Ascending aorta (tissue), 2 donors: ENCODE data around the gene IL24. TPM values are rescaled to one million over a fixed set of nuclear protein-coding genes. Genes with fewer than 3 reads are reported as not detected.
"Not testable (repeated sequence)": the region's sequence is repeated elsewhere in the genome, so short reads cannot be mapped to it uniquely, and the experiment has no call there.

Source experiments
- DNase-seq, 2 donors: peaks; one replicate each; pipeline ENCODE4 v3.0.0-alpha.2; 2019; ENCODE audit warnings: low spot score in 2 of 2
- H3K27ac ChIP-seq, 2 donors: fragments of 200-600 bp; sonication (generic); one replicate each; pipeline ENCODE4 v1.5.1; 2016 to 2017; ENCODE audit warnings: mild to moderate bottlenecking in 1 of 2
- H3K27me3 ChIP-seq: fragments of 200-600 bp; sonication (generic); one replicate; pipeline ENCODE4 v1.5.1; 2017
- H3K36me3 ChIP-seq, 2 donors: fragments of 200-600 bp; sonication (generic); one replicate each; pipeline ENCODE4 v1.5.1; 2016
- H3K4me1 ChIP-seq, 2 donors: fragments of 200-600 bp; sonication (generic); one replicate each; pipeline ENCODE4 v1.5.1; 2016 to 2017; ENCODE audit warnings: mild to moderate bottlenecking in 1 of 2
- H3K4me3 ChIP-seq, 2 donors: fragments of 200-600 bp; sonication (generic); one replicate each; pipeline ENCODE4 v1.5.1; 2016 to 2017; ENCODE audit warnings: mild to moderate bottlenecking in 1 of 2
- H3K9me3 ChIP-seq, 2 donors: fragments of 200-600 bp; sonication (generic); one replicate each; pipeline ENCODE4 v1.5.1; 2016
- CTCF ChIP-seq, 3 experiments: fragments of 200-600 bp in 2 of 3; fragments of 450-650 bp in 1 of 3; sonication (generic) in 2 of 3; IDR thresholded peaks; one replicate each; pipeline ENCODE4 v1.5.1; 2016 to 2019; ENCODE audit warnings: antibody characterized with exemption in 3 of 3, mild to moderate bottlenecking in 1 of 3, moderate library complexity in 1 of 3
- intact Hi-C: fragments of 100-400 bp; cut with DNase I; formaldehyde crosslinking; loops from one replicate; pipeline ENCODE4 v1.15.1; 2023
- total RNA-seq: library from RNA; depleted of rRNA; stranded (reverse); fragments of >200 nt; gene quantifications from one replicate; pipeline ENCODE4 v1.1.0, GENCODE V29; 2016

Gene IL24
- total RNA-seq, 1 donor from 2014 or later = not detected

- DNase-seq = no peak
- Histone ChIP-seq H3K27ac (no peak overlapping the region), H3K4me1 (no peaks in the 10 kb centered on the region), H3K4me3 (no peak overlapping the region), H3K36me3 (no peaks in the 10 kb centered on the region), H3K9me3 (no peaks in the 10 kb centered on the region), H3K27me3 (no peaks in the 10 kb centered on the region)
- intact Hi-C loops = loop anchor here (10.0 kb wide), 1 partner anchor 139 kb away; the partner anchor contains the start of genes PFKFB2 and YOD1
- TF ChIP-seq CTCF (IDR thresholded peaks at IDR 0.05) = no peak
Observed at GRCh38 chr1:206916000-206916709, 18.9 kb downstream of the IL24 start.

- Histone ChIP-seq H3K27ac (no peak overlapping the region), H3K9me3 (no peaks in the 10 kb centered on the region), H3K36me3 (no peaks in the 10 kb centered on the region), H3K4me3 (no peak overlapping the region), H3K4me1 (no peaks in the 10 kb centered on the region), H3K27me3 (no peaks in the 10 kb centered on the region)
- intact Hi-C loops = loop anchor here (10.0 kb wide), 1 partner anchor 137 kb away; the partner anchor contains the start of genes PFKFB2 and YOD1
- TF ChIP-seq CTCF (IDR thresholded peaks at IDR 0.05) = no peak
- no peak for DNase-seq
Observed at GRCh38 chr1:206918076-206918475, 20.8 kb downstream of the IL24 start.

DNA sequence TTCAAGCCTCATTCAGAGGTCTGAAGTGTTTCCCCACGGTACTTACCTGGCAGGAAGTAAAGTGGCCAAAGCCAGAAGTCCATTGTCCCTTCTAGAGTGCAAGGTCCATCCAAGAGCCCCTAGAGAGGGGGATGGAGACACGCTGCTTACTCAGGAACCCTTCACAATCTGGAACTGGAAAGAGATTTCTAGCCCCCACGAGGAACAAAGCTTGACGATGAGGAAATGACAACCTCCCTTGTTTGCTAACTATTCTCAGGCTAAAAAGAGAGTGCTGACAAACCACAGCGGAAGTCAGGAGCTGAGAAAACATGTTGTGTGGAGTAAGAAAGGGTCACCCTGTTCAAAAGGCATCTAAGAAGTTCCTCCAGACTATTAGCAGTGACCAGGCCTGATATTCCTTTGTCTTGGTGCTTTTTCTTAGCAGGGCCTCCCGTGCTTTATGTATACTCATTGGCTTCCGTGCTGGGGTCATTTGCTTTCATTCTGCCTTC is 24.6 kb downstream of the IL24 start, which contains the start of gene FCMR:
Gene FCMR, minus strand, starts transcription at position 170 of the 494 bp plus-strand sequence. Its CDS starts 87 bp downstream, at position 83.
- TF ChIP-seq CTCF (IDR thresholded peaks at IDR 0.05) = no peak
- Histone ChIP-seq H3K4me3 (no peak within 1 kb of the TSS), H3K27ac (peak within 1 kb of the TSS in 1 of 2 donors; percentile 27), H3K27me3 (no peaks in the 10 kb centered on the region), H3K36me3 (no peaks in the 10 kb centered on the region), H3K9me3 (no peaks in the 10 kb centered on the region), H3K4me1 (no peaks in the 10 kb centered on the region)
- intact Hi-C loops = no loop called here
- no peak for DNase-seq

GRCh38 chr1:206922524-206922923 is 25.3 kb downstream of the IL24 start:
- Histone ChIP-seq H3K4me3 (no peak overlapping the region), H3K27me3 (no peaks in the 10 kb centered on the region), H3K9me3 (no peaks in the 10 kb centered on the region), H3K27ac (peak overlapping the region in 1 of 2 donors; percentile 27), H3K36me3 (no peaks in the 10 kb centered on the region), H3K4me1 (no peaks in the 10 kb centered on the region)
- TF ChIP-seq CTCF (IDR thresholded peaks at IDR 0.05) = no peak
- DNase-seq = no peak
- intact Hi-C loops = no loop called here

DNA sequence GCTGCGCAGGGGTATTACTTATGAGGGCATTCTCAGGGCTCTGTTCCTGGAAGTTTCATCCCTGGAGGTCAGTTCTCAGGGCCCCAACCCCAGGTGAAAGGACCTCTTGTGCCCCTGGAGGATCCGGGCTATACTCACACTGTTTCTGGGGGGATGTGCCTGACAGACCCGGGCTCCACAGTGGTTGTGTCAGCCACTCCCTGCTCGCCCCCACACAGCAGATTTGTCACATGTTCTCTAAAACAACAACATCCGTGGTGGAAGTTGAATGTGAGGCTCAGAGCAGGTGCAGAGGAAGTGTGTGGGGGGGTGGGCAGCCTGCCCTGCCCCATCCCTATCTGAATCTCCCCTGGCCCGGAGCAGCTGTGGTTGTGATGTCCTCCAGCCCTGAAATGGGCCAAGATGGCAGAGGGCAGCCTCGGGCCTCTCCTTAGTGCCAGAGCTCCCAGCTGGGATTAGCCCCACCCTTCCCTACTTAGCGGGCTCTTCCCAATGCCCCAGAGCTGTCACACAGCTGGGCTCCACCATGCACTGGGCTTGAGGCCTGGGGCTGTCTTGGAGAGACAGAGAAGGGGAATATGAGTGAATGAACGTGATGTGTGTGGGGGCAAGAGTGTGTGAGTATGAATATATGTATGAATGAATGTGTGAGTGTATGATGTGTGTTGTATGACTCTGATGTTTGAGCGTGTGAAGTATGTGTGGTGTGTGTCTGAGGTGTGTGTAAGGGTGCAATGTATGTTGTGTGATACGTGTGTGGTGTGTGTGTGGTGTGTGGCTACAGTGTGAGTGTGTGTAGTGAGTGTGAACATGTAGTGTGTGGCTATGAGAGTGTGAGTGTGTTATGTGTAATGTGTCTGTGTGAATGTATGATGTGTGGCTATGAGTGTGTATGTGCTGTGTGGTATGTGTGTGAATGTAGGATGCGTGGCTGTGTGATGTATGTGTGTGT is 26.0 kb downstream of the IL24 start:
- Histone ChIP-seq H3K27ac (peak overlapping the region in 1 of 2 donors; percentile 27), H3K4me1 (no peaks in the 10 kb centered on the region), H3K4me3 (no peak overlapping the region), H3K36me3 (no peaks in the 10 kb centered on the region), H3K27me3 (no peaks in the 10 kb centered on the region), H3K9me3 (no peaks in the 10 kb centered on the region)
- TF ChIP-seq CTCF (IDR thresholded peaks at IDR 0.05) = no peak
- DNase-seq = no peak
- intact Hi-C loops = no loop called here

GRCh38 chr1:206923961-206924557 is 26.8 kb downstream of the IL24 start:
- intact Hi-C loops, H3K4me1 ChIP-seq, H3K27me3 ChIP-seq, H3K36me3 ChIP-seq, DNase-seq, H3K4me3 ChIP-seq, H3K27ac ChIP-seq, H3K9me3 ChIP-seq: not testable (repeated sequence)
